Stimulated activated CD4-positive, alpha-beta T cell treated with anti-CD3 and anti-CD28 coated beads, TNF-alpha, amount 100 ng/mL, for 1 hour (primary cell): ENCODE results near the gene ZNF225.
"Not testable (repeated sequence)": the region's sequence is repeated elsewhere in the genome, so short reads cannot be mapped to it uniquely, and the experiment has no call there.

Experiments used
- DNase-seq, 3 donors: peaks; one replicate each; pipeline ENCODE4 v3.0.0-alpha.2; 2020; ENCODE audit warnings: low read depth in 3 of 3, low spot score in 1 of 3

The ZNF225 gene

GRCh38 chr19:44156475-44156874, 43.3 kb downstream of the ZNF225 start:
- no peak for DNase-seq

DNA sequence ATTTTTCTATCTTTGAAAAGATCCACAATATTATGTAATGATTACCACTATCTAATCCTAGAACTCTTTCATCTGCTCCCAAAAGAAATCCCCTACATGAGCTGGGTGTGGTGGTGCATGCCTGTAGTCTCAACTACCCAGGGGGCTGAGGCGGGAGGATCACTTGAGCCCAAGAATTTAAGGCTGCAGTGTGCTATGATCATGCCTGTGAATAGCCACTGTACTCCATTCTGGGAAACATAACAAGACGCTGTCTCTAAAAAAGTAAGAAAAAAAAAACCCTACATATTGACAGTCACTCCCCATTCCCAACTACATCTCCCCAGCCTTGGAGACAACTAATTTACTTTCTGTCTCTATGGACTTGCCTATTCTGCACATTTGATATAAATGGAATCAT, 50.6 kb downstream of the ZNF225 start:
- DNase-seq = no peak

GRCh38 chr19:44164327-44164672, 51.1 kb downstream of the ZNF225 start:
- no peak for DNase-seq

GRCh38 chr19:44164673-44165512, 51.7 kb downstream of the ZNF225 start, which contains the start of gene ZNF226:
TSS of gene ZNF226 (plus strand) at chr19:44165100. CDS start at chr19:44170081, 4,981 bp downstream.
- peak; percentile 44 to 57 (median 53) for DNase-seq

DNA sequence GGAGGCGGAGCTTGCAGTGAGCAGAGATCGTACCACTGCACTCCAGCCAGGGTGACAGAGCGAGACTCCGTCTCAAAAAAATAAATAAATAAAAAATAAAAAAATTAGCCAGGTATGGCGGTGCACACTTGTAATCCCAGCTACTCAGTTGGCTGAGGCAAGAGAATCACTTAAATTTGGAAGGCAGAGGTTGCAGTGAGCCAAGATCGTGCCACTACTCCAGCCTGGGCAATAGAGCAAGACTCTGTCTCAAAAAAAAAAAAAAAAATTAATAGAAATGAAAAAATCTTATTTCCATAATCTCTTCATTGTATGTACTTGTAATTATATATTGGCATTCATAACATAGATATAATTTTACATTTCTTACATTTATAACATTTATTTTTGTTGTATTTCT, 57.5 kb downstream of the ZNF225 start:
- not testable (repeated sequence) for DNase-seq

DNA sequence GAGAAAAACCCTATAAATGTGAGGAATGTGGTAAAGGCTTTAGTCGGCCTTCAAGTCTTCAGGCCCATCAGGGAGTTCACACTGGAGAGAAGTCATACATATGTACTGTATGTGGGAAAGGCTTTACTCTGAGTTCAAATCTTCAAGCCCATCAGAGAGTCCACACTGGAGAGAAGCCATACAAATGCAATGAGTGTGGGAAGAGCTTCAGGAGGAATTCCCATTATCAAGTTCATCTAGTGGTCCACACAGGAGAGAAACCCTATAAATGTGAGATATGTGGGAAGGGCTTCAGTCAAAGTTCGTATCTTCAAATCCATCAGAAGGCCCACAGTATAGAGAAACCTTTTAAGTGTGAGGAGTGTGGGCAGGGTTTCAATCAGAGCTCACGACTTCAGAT, 63.4 kb downstream of the ZNF225 start:
- DNase-seq = no peak

- no peak for DNase-seq
These were observed 67.8 kb downstream of the ZNF225 start for GRCh38 chr19:44180968-44181367.

DNA sequence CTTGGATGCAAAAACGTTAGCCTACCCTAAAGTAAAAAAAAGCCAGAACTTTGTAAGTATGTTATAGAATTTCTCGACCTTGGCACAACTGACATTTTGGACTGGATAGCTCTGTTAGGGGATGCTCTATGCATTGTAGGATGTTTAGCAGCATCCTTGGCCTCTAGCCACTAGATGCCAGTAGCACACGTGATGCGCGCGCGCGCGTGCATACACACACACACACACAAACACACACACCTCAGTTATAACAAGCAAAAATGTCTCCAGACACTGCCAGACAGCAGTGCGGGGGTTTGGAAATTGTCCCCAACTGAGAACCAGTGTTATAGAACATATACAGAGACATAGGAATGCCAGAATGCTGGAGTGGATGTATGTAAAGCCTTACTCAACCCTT, 68.9 kb downstream of the ZNF225 start:
- DNase-seq = no peak
